ENCODE data around the gene PARP8. TPM values are rescaled to one million over a fixed set of nuclear protein-coding genes. Genes with fewer than 3 reads are reported as not detected.
"Not testable (repeated sequence)": the region's sequence is repeated elsewhere in the genome, so short reads cannot be mapped to it uniquely, and the experiment has no call there.

PARP8 gene, protein sequence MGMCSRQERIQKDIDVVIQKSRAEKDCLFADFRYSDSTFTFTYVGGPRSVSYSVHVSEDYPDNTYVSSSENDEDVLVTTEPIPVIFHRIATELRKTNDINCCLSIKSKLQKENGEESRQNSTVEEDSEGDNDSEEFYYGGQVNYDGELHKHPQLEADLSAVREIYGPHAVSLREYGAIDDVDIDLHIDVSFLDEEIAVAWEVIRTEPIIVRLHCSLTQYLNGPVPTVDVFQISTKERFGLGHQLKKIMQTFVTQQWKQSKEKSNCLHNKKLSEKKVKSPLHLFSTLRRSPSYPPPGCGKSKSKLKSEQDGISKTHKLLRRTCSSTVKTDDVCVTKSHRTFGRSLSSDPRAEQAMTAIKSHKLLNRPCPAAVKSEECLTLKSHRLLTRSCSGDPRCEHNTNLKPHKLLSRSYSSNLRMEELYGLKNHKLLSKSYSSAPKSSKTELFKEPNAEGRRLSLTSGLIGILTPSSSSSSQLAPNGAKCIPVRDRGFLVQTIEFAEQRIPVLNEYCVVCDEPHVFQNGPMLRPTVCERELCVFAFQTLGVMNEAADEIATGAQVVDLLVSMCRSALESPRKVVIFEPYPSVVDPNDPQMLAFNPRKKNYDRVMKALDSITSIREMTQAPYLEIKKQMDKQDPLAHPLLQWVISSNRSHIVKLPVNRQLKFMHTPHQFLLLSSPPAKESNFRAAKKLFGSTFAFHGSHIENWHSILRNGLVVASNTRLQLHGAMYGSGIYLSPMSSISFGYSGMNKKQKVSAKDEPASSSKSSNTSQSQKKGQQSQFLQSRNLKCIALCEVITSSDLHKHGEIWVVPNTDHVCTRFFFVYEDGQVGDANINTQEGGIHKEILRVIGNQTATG
- 10 to 100 TPM in 1 of 4 donors, 1 to 10 TPM in 3; 3.6 to 26.0 (median 6.1) TPM for total RNA-seq

DNA sequence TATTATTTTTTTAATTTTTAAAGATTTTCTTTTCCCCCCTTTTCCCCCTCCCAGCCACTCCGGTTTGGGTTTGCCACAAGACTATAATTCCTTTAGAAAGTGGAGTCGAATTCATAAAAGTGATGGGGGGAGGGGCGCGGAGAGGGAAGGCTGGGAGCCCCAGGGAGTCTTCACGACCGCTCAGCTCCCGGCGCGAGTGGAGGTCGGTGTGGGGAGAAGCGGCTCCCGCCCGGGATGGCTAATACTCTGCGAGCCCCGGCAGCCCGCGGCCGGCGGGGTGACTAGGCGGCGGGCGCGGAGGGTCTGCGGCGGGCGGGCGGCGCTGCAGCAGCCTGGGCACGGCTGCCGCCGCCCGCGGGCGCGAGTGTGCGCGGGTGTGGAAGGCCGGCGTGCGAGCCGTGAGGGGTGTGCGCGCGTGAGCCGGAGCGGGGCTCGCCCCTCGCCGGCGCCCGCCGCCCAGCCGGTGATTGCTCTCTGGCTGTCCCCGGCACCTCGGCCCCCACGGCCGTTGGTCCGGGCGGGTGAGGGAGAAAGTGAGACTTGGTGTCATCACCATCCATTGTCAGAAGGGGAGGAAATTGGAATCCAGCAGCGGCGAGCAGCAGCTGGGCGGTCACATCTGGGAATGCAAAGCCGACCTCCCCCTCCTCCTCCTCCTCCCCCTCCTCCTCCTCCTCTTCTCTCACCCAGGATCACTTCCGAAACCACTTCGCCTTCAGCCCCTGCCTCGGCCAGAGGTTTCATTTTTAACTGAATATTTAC, at the start of gene PARP8:
TSS of gene PARP8 (plus strand) at position 377 of the 762 bp plus-strand sequence. CDS start 459 bp downstream, outside the sequence.
- in situ Hi-C loops (cut with MboI; ENCODE audit: low pct_ligation_motif_present in 1 of 4, low pct_unique_long_range_greater_than_20kb in 1 of 4, low sequenced_read_pairs in 3 of 4) (no loop called here), intact Hi-C loops (cut with DNase I; ENCODE audit: low total_unique reads) (no loop called here)
- Histone ChIP-seq H3K4me1 (peaks cover 0 to 28% (median 3%) of the 10 kb centered on the region in 4 donors), H3K27me3 (peaks cover 42% of the 10 kb centered on the region), H3K9me3 (no peaks in the 10 kb centered on the region), H3K27ac (peak within 1 kb of the TSS; percentile 77 to 90 (median 88)), H3K4me3 (peak within 1 kb of the TSS; percentile 55 to 85 (median 70)), H3K36me3 (no peaks in the 10 kb centered on the region)
- no peak for TF ChIP-seq POLR2AphosphoS5 (IDR thresholded peaks at IDR 0.05)
- TF ChIP-seq, protein P1, sequence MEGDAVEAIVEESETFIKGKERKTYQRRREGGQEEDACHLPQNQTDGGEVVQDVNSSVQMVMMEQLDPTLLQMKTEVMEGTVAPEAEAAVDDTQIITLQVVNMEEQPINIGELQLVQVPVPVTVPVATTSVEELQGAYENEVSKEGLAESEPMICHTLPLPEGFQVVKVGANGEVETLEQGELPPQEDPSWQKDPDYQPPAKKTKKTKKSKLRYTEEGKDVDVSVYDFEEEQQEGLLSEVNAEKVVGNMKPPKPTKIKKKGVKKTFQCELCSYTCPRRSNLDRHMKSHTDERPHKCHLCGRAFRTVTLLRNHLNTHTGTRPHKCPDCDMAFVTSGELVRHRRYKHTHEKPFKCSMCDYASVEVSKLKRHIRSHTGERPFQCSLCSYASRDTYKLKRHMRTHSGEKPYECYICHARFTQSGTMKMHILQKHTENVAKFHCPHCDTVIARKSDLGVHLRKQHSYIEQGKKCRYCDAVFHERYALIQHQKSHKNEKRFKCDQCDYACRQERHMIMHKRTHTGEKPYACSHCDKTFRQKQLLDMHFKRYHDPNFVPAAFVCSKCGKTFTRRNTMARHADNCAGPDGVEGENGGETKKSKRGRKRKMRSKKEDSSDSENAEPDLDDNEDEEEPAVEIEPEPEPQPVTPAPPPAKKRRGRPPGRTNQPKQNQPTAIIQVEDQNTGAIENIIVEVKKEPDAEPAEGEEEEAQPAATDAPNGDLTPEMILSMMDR (IDR thresholded peaks at IDR 0.05): no peak
- no peak for TF ChIP-seq POLR2A (IDR thresholded peaks at IDR 0.05)
- TF ChIP-seq EP300 (IDR thresholded peaks at IDR 0.05; ENCODE audit: low read depth): no peak
- WGBS, 2 donors (ENCODE audit: low coverage in 1 of 2): 0 to 1% methylated on average over 1 to 58 of the region's 66 CpGs
- DNase-seq: peak; percentile 52

DNA sequence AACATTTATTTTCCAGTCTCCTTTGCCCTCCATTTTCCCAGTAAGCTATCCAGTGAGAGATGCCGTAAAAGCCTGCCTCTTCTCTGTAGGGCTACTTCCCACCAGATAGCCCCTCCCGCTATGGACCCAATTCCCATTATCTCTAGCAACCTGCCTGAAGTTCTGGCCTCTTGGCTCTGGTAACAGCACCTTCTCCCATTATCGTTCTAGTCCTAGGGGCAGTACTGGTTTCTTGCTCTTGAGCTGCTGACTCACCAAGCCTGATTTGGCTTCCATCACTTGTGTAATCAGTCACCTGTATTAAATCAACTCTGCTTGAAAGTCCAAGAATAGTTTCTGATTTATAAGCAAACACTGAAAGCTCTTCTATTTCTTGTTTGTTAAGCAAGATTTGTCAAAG, 42.8 kb upstream of the PARP8 start:
- intact Hi-C loops (cut with DNase I; ENCODE audit: low total_unique reads): no loop called here
- in situ Hi-C loops (cut with MboI; ENCODE audit: low pct_ligation_motif_present in 1 of 4, low pct_unique_long_range_greater_than_20kb in 1 of 4, low sequenced_read_pairs in 3 of 4): no loop called here
- H3K9me3 ChIP-seq: no peaks in the 10 kb centered on the region
- DNase-seq: no peak
- WGBS, 2 donors (ENCODE audit: low coverage in 1 of 2): 69 to 74% methylated on average over 3 of the region's 3 CpGs
- no peak overlapping the region for H3K27ac ChIP-seq
- H3K4me3 ChIP-seq: no peak overlapping the region
- H3K27me3 ChIP-seq: no peaks in the 10 kb centered on the region
- H3K36me3 ChIP-seq: no peaks in the 10 kb centered on the region
- TF ChIP-seq POLR2AphosphoS5 (IDR thresholded peaks at IDR 0.05): no peak
- no peak for TF ChIP-seq POLR2A (IDR thresholded peaks at IDR 0.05)
- TF ChIP-seq, protein P1 (IDR thresholded peaks at IDR 0.05): no peak
- TF ChIP-seq EP300 (IDR thresholded peaks at IDR 0.05; ENCODE audit: low read depth): no peak
- H3K4me1 ChIP-seq: no peaks in the 10 kb centered on the region

DNA sequence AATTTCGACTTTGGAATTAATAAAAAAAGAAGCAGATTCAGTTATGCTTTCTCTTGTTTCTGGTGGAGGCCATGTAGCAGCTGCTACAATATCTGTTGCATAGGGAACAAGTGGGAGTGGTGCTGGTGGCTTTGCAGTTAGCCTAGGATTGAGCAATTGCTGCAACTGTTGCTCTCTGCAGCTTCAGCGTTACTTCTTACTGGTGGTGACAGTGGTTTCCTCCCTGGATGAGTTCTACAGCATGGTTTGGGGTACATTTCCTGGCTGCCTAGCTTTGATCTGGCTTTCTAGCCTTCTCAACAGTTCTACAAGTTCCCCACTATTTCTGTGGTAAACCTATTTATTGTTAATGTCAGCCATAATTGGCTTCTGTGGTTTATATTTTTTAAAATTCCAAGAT, 31.6 kb upstream of the PARP8 start:
- H3K4me1 ChIP-seq: not testable (repeated sequence)
- H3K27ac ChIP-seq: peak overlapping the region in 2 of 4 donors; percentile 23 to 33
- WGBS, 2 donors (ENCODE audit: low coverage in 1 of 2): 55 to 60% methylated on average over 2 of the region's 2 CpGs

DNA sequence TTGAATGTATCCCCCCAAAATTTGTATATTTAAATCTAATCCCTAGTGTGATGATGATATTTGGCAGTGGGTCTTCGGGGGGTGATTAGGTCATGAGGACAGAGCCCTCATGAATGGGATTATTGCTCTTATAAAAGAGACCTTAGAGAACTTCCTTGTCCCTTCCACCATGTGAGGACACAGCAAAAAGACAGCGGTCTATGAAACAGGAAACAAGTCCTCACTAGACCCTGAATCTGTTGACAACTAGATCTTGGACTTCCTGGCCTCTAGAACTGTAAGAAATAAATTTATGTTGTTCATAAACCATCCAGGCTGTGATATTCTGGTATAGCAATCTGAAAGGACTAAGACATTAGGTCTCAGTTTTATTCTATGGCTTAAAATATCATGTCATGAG, 28.9 kb upstream of the PARP8 start:
- intact Hi-C loops (cut with DNase I; ENCODE audit: low total_unique reads); in situ Hi-C loops (cut with MboI; ENCODE audit: low pct_ligation_motif_present in 1 of 4, low pct_unique_long_range_greater_than_20kb in 1 of 4, low sequenced_read_pairs in 3 of 4); H3K4me1 ChIP-seq; DNase-seq; H3K36me3 ChIP-seq; H3K27ac ChIP-seq; H3K27me3 ChIP-seq; H3K4me3 ChIP-seq; H3K9me3 ChIP-seq: not testable (repeated sequence)
- WGBS, 2 donors (ENCODE audit: low coverage in 1 of 2): 67 to 75% methylated on average over 2 of the region's 2 CpGs

More for the DNA sequence above, 31.6 kb upstream of the PARP8 start:
- H3K27me3 ChIP-seq; H3K4me3 ChIP-seq; H3K36me3 ChIP-seq; in situ Hi-C loops (cut with MboI; ENCODE audit: low pct_ligation_motif_present in 1 of 4, low pct_unique_long_range_greater_than_20kb in 1 of 4, low sequenced_read_pairs in 3 of 4); intact Hi-C loops (cut with DNase I; ENCODE audit: low total_unique reads); H3K9me3 ChIP-seq: not testable (repeated sequence)
- DNase-seq: peak; percentile 21
